Ramos (cell line): Measurements from ENCODE around the gene IFTAP.
"Not testable (repeated sequence)": the region's sequence is repeated elsewhere in the genome, so short reads cannot be mapped to it uniquely, and the experiment has no call there.

Experiments
- in situ Hi-C: fragments of 300-500 bp; cut with MboI; formaldehyde crosslinking; loops from one replicate; pipeline ENCODE4 v1.14.3; 2022; ENCODE audit warnings: low sequenced_read_pairs; ENCODE audit not compliant: unreplicated experiment

IFTAP gene, protein sequence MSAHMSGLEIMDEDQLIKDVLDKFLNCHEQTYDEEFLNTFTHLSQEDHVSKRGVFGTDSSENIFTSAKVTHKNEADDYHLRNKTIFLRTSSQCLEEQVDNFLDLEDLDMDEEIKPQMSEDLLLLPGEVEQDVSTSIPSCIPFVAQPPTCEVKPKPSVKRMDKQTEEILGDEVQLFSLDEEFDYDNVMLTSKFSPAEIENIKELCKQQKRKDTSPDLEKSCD

DNA sequence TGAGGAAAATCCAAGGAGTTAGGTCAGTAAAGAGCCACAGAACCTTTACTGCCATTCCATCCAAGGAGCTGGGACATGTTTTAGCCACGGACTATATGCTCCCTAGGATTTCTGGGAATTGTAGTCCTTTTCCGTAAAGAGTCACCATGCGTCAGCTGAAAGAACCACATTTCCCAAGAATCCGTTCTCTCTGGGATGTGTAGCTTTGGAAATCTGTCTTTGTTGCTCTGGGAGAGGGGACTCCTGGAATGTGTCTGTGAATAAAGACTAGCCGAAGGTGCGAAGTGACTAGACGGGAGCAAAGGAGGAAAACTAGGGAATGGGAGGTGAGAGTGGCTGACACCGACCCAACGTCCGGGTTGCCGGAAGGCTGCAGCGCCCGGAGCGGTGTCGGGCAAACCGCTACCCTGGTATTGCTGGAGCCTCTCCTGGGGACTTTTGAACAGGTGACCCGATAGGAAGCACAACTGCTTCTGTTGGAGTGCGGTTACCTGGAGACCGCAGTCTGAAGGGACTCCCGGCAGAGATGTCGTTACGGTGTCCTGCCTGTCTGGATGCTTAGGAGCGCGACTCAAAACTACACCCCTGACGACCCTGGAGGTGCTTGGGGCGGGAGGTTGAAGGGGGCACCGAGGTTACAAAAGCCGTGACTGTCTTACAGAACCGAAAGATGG is at the start of gene IFTAP:
IFTAP (plus strand) TSS at position 187 of the 674 bp plus-strand sequence. CDS start 15,602 bp downstream, outside the sequence.
- in situ Hi-C loops, result no loop called here

DNA sequence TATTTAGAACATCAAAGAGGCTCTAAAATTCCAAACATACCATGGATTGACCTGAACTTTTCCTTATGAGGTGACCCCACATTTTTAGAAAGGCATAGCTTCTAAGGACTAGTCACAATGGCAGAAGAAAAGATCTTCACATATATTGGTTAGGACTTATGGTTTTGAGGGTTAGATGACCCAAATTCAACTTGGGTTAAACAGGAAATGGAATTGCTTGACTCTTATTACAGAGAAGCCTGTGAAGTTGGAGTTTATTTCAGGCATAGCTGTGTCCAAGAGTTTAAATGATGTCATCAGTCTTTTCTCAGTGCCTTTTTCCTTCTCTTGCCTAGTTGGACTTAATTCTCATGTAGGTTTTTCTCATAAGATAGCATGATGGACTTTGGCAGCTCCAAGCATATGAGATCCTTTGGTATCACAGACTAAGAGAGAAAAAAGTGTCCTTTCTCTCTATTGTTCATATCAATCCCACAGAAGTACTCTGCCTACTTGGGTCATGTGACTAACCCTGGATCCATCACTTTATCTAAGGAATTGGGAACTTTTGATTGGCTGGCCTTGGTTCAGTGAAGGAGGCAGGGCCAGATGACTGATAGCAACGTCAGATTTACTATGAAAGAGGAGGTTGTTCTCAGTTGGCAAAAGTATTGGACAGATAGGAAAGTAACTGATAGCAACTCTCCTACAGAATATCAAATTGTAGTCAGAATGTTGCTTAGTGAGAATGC is 43.8 kb upstream of the IFTAP start:
- in situ Hi-C loops, result no loop called here

DNA sequence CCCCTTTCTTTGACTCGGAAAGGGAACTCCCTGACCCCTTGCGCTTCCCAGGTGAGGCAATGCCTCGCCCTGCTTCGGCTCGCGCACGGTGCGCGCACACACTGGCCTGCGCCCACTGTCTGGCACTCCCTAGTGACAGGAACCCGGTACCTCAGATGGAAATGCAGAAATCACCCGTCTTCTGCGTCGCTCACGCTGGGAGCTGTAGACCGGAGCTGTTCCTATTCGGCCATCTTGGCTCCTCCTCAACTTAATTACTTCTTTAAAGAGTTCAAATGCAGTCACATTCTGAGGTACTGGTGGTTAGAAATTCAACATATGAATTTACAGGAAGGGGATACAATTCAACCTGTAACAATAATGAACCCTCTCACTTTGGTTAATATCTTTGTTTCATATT is 36.9 kb upstream of the IFTAP start:
- in situ Hi-C loops, result not testable (repeated sequence)

DNA sequence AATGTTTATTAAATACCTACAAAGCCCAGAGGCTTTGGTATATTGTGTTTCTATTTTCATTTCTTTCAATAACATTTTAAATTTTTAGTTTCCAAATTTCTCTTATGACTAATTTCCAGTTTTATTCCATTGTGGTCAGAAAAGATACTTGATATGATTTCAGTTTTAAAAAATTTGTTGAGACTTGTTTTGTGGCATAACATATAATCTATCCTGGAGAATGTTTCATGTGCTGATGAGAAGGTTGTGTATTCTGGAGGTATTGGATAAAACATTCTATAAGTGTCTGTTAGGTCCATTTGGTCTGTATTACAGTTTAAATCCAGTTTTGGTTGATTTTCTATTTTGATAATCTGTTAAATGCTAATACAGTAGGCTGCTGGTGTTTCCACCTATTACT is 36.3 kb upstream of the IFTAP start:
- in situ Hi-C loops, result no loop called here

DNA sequence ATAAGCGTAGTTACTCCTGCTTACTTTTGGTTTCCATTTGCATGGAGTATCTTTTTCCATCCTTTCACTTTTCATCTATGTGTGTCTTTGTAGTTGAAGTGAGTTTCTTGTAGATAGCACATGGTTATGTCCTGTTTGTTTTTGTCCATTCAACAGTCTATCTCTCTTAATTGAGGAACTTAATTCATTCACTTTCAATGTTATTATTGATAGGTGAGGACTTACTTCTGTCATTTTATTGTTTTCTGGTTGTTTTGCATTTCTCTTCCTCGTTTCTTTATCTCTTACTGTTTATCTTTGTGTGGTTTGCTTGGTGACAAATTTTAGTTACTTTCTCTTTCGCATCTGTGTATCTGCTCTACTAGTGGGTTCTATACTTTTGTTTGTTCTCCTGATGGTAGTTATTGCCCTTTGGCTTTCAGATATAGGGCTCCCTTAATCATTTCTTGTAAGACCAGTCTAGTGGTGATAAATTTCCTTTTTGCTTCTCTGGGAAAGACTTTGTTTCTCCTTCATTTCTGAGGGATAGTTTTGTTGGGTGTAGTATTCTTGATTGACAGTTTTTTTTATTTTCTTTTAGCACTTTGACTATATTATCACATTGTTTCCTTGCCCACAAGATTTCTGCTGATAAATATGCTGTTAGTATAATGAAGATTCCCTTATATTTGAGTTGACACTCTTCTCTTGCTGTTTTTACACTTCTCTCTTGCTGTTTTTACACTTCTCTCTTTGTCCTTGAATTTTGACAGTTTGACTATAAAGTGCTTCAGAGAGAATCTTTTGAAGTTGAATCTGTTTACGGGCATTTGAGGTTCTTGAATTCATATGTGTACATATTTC is 35.5 kb upstream of the IFTAP start:
- in situ Hi-C loops, result no loop called here

DNA sequence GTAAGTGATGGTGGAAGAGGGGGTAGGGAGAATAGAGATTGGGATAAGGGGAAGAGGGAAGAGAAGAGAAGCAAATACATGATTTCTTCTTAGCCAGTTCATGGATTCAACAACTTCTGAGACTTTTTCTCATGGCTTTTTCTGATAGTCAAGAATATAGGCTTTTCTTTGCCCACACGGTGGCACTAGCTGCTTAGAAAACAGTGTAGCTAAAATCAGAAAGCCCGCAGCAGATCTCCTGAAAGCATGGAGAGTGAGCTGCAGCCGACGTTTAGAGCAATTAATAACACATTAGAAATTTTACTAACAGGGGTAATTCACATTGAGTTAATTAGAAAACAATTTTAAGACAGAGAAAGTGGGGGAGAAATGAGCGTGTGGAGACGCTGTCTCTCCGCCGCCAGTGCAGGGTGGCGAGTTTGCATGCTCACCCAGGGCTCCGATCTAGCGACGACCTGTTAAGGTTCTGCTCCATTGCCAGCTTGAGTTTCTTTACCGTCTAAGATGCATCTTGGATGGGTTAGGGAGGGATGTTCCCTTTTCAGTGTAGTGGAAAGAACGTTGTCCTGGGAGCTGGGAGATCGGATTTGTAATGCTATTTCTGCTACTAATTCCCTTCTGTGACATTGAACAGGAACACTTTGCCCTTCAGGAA is 29.8 kb upstream of the IFTAP start:
- in situ Hi-C loops, result loop anchor here (10.0 kb wide), 1 partner anchor 180 kb away; no protein-coding TSS in a partner anchor

DNA sequence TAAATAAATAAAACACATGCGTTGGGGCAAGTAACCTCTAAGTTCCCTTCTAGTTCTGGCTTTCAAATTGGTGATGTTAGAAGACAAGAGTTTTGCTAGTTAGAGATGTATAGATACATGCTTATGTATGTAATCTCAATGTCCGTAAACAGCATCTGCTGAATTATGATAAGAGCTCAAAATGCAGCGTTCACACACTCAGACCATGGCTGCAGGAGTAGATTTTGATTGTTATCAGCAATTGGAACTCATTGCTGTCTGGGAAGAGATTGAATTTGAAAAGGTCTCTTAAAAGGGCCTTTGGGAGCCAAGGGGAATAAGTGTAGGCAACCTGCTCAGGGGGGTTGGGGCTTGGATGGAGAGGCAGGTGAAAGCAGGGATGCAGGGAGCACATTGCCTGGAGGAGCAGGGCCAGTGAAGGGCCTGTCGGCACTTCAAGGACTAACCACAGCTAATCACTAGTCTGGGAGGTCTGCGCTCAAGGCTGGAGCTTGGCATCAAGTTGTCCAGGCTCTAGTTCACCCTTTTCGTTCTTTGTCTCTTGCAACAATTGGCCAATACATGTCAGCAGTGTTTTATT is 29.2 kb upstream of the IFTAP start:
- in situ Hi-C loops, result loop anchor here (10.0 kb wide), 1 partner anchor 180 kb away; no protein-coding TSS in a partner anchor

DNA sequence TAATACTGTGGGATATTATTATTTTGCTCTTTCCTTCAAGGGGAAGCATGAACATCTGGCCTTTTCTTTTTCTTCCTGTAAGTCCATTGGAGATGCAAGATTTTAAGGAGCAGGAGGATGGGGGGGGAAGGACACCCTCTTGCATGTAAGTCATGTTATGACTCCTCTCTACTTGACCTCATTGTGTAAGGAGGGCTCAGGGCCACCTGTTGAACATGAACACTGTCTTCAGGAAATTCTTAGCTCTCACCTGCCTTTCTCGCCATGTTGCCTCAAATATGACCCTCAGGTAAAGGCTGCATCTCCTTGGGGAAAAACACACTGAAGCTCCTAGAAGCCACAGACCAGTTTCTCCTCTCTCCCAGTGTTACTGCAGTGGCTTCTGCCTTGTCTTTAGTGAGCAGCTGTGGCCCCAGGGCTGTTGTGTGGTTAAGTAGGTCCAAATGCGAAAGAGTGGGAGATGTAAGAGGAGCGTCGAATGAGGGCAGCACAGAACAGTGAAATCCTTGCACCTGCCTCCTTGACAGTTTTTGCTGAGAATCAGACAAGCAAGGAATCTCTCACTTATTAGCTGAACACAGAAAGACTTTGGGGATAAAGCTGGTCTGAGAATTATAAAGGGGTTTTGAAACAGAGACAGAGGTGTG is 27.8 kb upstream of the IFTAP start:
- in situ Hi-C loops, result loop anchor here (10.0 kb wide), 1 partner anchor 178 kb away; no protein-coding TSS in a partner anchor

DNA sequence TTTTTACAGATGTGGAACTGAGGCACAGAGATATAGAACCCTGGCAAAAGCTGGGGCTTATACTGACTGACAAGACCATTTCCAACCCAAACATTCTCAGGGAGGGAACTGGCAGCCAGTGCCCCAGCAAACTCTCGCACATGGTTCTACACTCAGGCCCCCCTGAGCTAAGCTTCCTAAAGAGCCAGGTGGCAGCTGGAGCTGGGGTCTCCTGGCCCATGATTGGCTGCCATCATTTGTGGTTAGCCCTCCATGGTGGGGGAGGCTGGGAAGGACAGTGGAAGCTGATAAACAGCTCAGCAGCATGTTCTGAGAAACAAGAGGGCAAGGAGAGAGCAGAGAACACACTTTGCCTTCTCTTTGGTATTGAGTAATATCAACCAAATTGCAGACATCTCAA is 26.6 kb upstream of the IFTAP start, which contains the start of gene RAG1:
RAG1 (plus strand) TSS at position 314 of the 400 bp plus-strand sequence. CDS start 5,298 bp downstream, outside the sequence.
- in situ Hi-C loops, result loop anchor here (10.0 kb wide), 1 partner anchor 177 kb away; no protein-coding TSS in a partner anchor

DNA sequence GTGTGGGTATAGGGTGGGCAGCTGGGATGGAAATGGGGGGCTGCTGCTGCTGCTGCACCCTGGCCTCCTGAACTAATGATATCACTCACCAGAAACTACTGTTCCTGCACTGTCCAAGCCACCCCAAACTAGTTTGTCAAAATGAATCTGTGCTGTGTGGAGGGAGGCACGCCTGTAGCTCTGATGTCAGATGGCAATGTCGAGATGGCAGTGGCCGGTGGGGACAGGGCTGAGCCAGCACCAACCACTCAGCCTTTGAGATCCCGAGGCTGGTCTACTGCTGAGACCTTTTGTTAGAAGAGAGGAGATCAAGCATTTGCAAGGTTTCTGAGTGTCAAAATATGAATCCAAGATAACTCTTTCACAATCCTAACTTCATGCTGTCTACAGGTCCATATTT is 25.2 kb upstream of the IFTAP start:
- in situ Hi-C loops, result loop anchor here (10.0 kb wide), 1 partner anchor 176 kb away; no protein-coding TSS in a partner anchor

DNA sequence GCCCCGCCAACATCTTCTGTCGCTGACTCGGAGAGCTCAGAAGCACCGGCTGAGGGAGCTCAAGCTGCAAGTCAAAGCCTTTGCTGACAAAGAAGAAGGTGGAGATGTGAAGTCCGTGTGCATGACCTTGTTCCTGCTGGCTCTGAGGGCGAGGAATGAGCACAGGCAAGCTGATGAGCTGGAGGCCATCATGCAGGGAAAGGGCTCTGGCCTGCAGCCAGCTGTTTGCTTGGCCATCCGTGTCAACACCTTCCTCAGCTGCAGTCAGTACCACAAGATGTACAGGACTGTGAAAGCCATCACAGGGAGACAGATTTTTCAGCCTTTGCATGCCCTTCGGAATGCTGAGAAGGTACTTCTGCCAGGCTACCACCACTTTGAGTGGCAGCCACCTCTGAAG is 19.8 kb upstream of the IFTAP start:
- in situ Hi-C loops, result no loop called here

DNA sequence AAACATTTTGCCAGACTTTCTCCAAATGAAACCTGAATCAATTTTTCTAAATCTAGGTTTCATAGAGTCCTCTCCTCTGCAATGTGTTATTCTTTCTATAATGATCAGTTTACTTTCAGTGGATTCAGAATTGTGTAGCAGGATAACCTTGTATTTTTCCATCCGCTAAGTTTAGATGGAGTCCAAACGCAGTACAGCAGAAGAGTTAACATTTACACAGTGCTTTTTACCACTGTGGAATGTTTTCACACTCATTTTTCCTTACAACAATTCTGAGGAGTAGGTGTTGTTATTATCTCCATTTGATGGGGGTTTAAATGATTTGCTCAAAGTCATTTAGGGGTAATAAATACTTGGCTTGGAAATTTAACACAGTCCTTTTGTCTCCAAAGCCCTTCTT is 16.9 kb upstream of the IFTAP start:
- in situ Hi-C loops, result no loop called here

DNA sequence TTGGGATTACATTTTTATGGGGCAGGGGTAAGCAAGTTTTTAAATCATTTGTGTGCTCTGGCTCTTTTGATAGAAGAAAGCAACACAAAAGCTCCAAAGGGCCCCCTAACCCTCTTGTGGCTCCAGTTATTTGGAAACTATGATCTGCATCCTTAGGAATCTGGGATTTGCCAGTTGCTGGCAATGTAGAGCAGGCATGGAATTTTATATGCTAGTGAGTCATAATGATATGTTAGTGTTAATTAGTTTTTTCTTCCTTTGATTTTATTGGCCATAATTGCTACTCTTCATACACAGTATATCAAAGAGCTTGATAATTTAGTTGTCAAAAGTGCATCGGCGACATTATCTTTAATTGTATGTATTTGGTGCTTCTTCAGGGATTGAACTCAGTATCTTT is 16.4 kb upstream of the IFTAP start:
- in situ Hi-C loops, result no loop called here

DNA sequence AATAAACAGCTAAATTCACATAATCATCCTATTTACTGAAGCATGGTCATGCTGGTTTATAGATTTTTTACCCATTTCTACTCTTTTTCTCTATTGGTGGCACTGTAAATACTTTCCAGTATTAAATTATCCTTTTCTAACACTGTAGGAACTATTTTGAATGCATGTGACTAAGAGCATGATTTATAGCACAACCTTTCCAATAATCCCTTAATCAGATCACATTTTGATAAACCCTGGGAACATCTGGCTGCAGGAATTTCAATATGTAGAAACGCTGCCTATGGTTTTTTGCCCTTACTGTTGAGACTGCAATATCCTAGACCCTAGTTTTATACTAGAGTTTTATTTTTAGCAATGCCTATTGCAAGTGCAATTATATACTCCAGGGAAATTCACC is 15.8 kb upstream of the IFTAP start:
- in situ Hi-C loops, result no loop called here

DNA sequence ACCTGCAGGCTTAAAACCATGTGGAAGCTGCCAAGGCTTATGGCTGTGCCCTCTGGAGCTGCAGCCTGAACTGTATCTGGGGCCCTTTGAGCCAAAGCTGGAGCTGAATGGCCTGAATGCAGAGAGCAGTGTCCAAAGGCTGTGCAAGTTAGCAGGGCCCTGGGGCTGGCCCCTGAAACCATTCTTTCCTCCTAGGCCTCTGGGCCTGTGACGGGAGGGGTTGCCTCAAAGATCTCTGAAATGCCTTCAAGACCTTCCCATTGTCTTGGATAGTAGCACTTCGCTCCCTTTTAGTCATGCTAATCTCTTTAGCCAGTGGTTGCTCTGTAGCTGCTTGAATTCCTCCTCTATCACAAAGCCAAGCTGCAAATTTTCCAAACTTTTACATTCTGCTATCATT is 12.8 kb upstream of the IFTAP start:
- in situ Hi-C loops, result no loop called here

DNA sequence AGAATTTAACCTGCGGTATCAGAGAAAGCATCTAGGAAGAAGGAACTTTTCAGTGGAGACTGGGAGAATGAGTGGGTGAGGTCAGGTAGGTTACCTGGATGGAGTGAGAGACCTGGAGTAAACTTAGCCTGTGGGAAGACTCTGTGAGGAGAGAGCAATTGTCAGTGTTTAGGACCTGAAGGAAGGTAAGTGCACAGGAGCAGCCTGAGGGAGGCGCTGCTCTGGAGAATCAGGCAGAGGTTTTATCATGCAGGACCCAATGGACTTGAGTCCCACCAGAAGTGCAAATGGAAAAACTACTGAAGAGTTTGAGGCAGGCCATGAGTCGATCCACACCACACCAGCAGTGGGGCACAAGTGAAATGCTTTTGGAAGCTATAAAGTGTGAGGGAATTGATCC is 10.6 kb upstream of the IFTAP start:
- in situ Hi-C loops, result no loop called here

DNA sequence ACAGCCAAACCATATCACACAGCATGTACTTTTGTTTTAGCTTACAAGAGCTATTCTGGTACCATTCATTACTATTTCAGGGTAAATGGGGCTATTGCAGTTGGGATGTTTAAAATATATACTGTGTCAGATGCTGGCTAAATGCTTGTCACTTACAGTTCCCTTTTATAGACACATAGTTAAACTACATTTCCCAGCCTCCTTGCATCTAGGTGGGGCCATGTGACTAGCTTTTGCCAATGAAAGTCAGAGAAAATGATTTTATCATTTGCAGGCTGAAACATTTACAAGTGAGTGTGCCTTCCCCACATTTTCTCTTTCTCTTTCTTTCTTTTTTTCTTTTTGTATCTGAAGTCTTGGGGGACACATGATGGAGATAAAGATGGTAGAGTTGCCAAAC is 7.8 kb upstream of the IFTAP start:
- in situ Hi-C loops, result no loop called here

DNA sequence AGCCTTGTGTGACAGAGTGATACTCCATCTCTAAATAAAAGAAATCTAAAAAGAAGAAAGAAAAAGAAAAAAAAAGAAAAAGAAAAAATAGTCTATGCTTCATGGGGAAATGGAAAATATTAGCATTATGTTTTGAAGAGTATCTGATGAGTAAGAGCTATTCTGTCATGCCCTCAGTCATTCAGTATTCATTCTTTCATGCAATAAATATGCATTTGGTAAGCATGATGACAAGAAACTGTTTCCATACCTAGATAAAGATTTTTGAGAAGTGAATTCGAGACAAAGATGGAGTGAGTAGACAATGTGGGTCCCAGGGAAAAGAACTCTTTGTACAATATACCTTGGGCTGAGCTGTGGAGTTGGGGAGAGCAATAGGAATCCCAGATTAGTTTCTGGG is 6.2 kb upstream of the IFTAP start:
- in situ Hi-C loops, result no loop called here

DNA sequence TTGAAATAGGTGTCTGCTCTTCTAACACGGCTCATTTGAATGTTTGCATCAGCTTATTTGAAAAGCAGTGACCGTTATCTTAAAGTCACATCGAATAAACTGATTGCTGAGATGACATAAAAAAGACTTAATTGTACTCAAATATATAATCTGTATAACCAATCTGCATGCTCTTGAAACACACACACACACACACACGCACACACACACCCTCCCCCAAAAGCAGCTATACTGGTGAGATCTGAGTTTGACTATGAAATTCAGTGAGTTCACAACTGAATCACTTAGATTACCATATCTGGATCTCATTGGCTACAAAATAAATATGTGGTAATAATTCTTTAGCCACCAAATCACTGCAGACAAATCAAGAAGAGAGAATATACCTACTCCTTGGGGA is 3.8 kb upstream of the IFTAP start:
- in situ Hi-C loops, result no loop called here
